H1 (cell line): ENCODE results near the gene PDK2. TPM values are rescaled to one million over a fixed set of nuclear protein-coding genes. Genes with fewer than 3 reads are reported as not detected.

ENCODE experiments used
- CTCF ChIA-PET: fragments of 300-600 bp; sonication (Branson Sonifier 250); formaldehyde crosslinking; loops from one replicate; lab custom pipeline; 2021; ENCODE audit not compliant: partially characterized antibody; lab: Charles Lee
- POLR2A ChIA-PET: fragments of 300-600 bp; sonication (Branson Sonifier 250); formaldehyde crosslinking; loops from one replicate; lab custom pipeline; 2021; ENCODE audit warnings: inconsistent platforms; ENCODE audit not compliant: partially characterized antibody; lab: Charles Lee
- DNase-seq, 2 experiments: peaks; one replicate each; pipeline versions ENCODE4 v3.0.0 to v3.0.0-alpha.2; 2010 to 2022; ENCODE audit warnings: low spot score in 2 of 2, low read depth in 1 of 2, mixed read lengths in 1 of 2
- FAIRE-seq: peaks from 2 replicates; lab custom pipeline; 2011; peaks lifted over from hg19 to GRCh38; lab: Jason Lieb, UNC
- H2AFZ ChIP-seq: 2 replicates; pipeline ENCODE4 v1.8.1; 2012; ENCODE audit warnings: low read length, inconsistent platforms
- H2AK5ac ChIP-seq: 2 replicates; pipeline ENCODE4 v1.6.1; 2013; ENCODE audit warnings: low read depth, low read length
- H2BK120ac ChIP-seq: replicated peaks from 2 replicates; pipeline ENCODE3; 2013; ENCODE audit warnings: low read depth, low read length, inconsistent platforms
- H2BK12ac ChIP-seq: 2 replicates; pipeline ENCODE4 v1.6.1; 2013; ENCODE audit warnings: low read depth, low read length
- H2BK15ac ChIP-seq: 2 replicates; pipeline ENCODE4 v1.6.1; 2013; ENCODE audit warnings: low read length
- H2BK20ac ChIP-seq: 2 replicates; pipeline ENCODE4 v1.6.1; 2013; ENCODE audit warnings: low read length
- H2BK5ac ChIP-seq: 2 replicates; pipeline ENCODE4 v1.6.1; 2013; ENCODE audit warnings: low read depth, low read length
- H3K14ac ChIP-seq: 2 replicates; pipeline ENCODE4 v1.6.1; 2013; ENCODE audit warnings: inconsistent platforms; ENCODE audit not compliant: insufficient read length
- H3K18ac ChIP-seq: 2 replicates; pipeline ENCODE4 v1.6.1; 2013; ENCODE audit warnings: low read length; ENCODE audit errors: extremely low read depth
- H3K23ac ChIP-seq: 2 replicates; pipeline ENCODE4 v1.6.1; 2013; ENCODE audit warnings: inconsistent platforms; ENCODE audit not compliant: insufficient read length
- H3K23me2 ChIP-seq: 2 replicates; pipeline ENCODE4 v1.6.1; 2013; ENCODE audit warnings: low read depth, low read length
- H3K27ac ChIP-seq: 2 replicates; pipeline ENCODE4 v1.6.1; 2011; ENCODE audit warnings: low read depth, low read length, inconsistent platforms
- H3K27me3 ChIP-seq, 4 experiments: replicated peaks in 1 of 4; 1 replicate in 1 of 4; 2 replicates in 3 of 4; pipeline versions ENCODE4 v1.6.1 to v1.8.1; 2011 to 2013; ENCODE audit warnings: low read length in 3 of 4, mild to moderate bottlenecking in 3 of 4, inconsistent platforms in 2 of 4, mixed read lengths in 2 of 4, moderate library complexity in 1 of 4; ENCODE audit not compliant: control insufficient read depth in 3 of 4, insufficient read depth in 3 of 4; ENCODE audit errors: extremely low read depth in 1 of 4
- H3K36me3 ChIP-seq, 4 experiments: 2 replicates each; pipeline versions ENCODE4 v1.6.1 to v1.8.1; 2011 to 2013; ENCODE audit warnings: mild to moderate bottlenecking in 4 of 4, low read length in 3 of 4, moderate library complexity in 2 of 4, control low read depth in 1 of 4, inconsistent platforms in 1 of 4; ENCODE audit not compliant: insufficient read depth in 4 of 4, control insufficient read depth in 2 of 4
- H3K4ac ChIP-seq: replicated peaks from 2 replicates; pipeline ENCODE3; 2013; ENCODE audit warnings: low read length, low read depth, mixed read lengths, inconsistent platforms; ENCODE audit not compliant: insufficient read length
- H3K4me1 ChIP-seq, 4 experiments: replicated peaks in 1 of 4; 1 replicate in 1 of 4; 2 replicates in 3 of 4; pipeline versions ENCODE4 v1.6.1 to v1.8.1; 2011 to 2013; ENCODE audit warnings: low read length in 3 of 4, inconsistent platforms in 2 of 4, mixed read lengths in 1 of 4; ENCODE audit not compliant: insufficient read depth in 4 of 4, control insufficient read depth in 3 of 4
- H3K4me2 ChIP-seq, 2 experiments: 2 replicates each; pipeline versions ENCODE4 v1.6.1 to v1.8.1; 2011 to 2013; ENCODE audit warnings: low read depth in 2 of 2, low read length in 2 of 2, control low read depth in 1 of 2, inconsistent platforms in 1 of 2, mild to moderate bottlenecking in 1 of 2; ENCODE audit not compliant: insufficient read depth in 1 of 2
- H3K4me3 ChIP-seq, 4 experiments: fragments of 200-600, 300-600 bp in 1 of 4; sonication (generic), shearing (Covaris generic), sonication (Bioruptor Twin) in 1 of 4; 2 replicates each; pipeline versions ENCODE4 v1.5.1 to v1.8.1; 2011 to 2016; ENCODE audit warnings: low read length in 4 of 4, low read depth in 3 of 4, control low read depth in 2 of 4, inconsistent platforms in 2 of 4, mild to moderate bottlenecking in 2 of 4, mixed read lengths in 1 of 4, moderate library complexity in 1 of 4; ENCODE audit not compliant: insufficient read depth in 2 of 4; ENCODE audit errors: extremely low read depth in 1 of 4
- H3K56ac ChIP-seq: replicated peaks from 2 replicates; pipeline ENCODE3; 2013; ENCODE audit warnings: low read depth, mild to moderate bottlenecking, mixed read lengths, low read length, inconsistent platforms; ENCODE audit not compliant: insufficient read length
- H3K79me1 ChIP-seq: 2 replicates; pipeline ENCODE4 v1.6.1; 2013; ENCODE audit warnings: low read depth, low read length, control low read depth
- H3K79me2 ChIP-seq, 2 experiments: 2 replicates each; pipeline versions ENCODE4 v1.6.1 to v1.8.1; 2012 to 2013; ENCODE audit warnings: low read length in 2 of 2, mild to moderate bottlenecking in 2 of 2, inconsistent platforms in 1 of 2; ENCODE audit not compliant: insufficient read depth in 2 of 2, control insufficient read depth in 1 of 2
- H3K9ac ChIP-seq, 4 experiments: replicated peaks in 1 of 4; 1 replicate in 1 of 4; 2 replicates in 3 of 4; pipeline versions ENCODE4 v1.6.1 to v1.8.1; 2011 to 2013; ENCODE audit warnings: low read depth in 3 of 4, low read length in 3 of 4, control low read depth in 2 of 4, mild to moderate bottlenecking in 2 of 4, moderate library complexity in 2 of 4, inconsistent platforms in 1 of 4; ENCODE audit errors: extremely low read depth in 1 of 4
- H3K9me3 ChIP-seq, 2 experiments: 2 replicates each; pipeline versions ENCODE4 v1.6.1 to v1.8.1; 2012 to 2013; ENCODE audit warnings: mild to moderate bottlenecking in 2 of 2, moderate library complexity in 2 of 2, control low read depth in 1 of 2, inconsistent platforms in 1 of 2, low read depth in 1 of 2, low read length in 1 of 2, mixed read lengths in 1 of 2; ENCODE audit not compliant: insufficient read depth in 2 of 2
- H4K20me1 ChIP-seq, 2 experiments: replicated peaks in 1 of 2; 2 replicates each; pipeline versions ENCODE3 to v1.8.1; 2011 to 2013; ENCODE audit warnings: inconsistent platforms in 2 of 2, low read length in 2 of 2, mild to moderate bottlenecking in 1 of 2; ENCODE audit not compliant: insufficient read depth in 2 of 2, control insufficient read depth in 1 of 2
- H4K5ac ChIP-seq: 2 replicates; pipeline ENCODE4 v1.6.1; 2013; ENCODE audit warnings: low read length, low read depth, mixed read lengths, inconsistent platforms; ENCODE audit not compliant: insufficient read length
- H4K8ac ChIP-seq: 2 replicates; pipeline ENCODE4 v1.8.0; 2013; ENCODE audit warnings: mild to moderate bottlenecking, moderate library complexity, low read length, inconsistent platforms; ENCODE audit not compliant: insufficient read depth; ENCODE audit errors: extremely low read depth
- H4K91ac ChIP-seq: replicated peaks from 2 replicates; pipeline ENCODE3; 2013; ENCODE audit warnings: low read length, mixed read lengths, inconsistent platforms; ENCODE audit not compliant: insufficient read length
- CBX5 ChIP-seq: fragments of 300-800, 300-1000 bp; sonication (generic); IDR thresholded peaks from 2 replicates; pipeline ENCODE4 v1.7.1; 2016; ENCODE audit warnings: antibody characterized with exemption, low read length, low read depth
- CHD1 ChIP-seq: IDR thresholded peaks from 2 replicates; pipeline ENCODE4 v1.6.1; 2012; ENCODE audit warnings: low read depth, low read length, improper control_type of control experiment
- EGR1 ChIP-seq: IDR thresholded peaks from 2 replicates; pipeline ENCODE4 v1.6.1; 2011; ENCODE audit warnings: low read depth, low read length, borderline replicate concordance
- KDM1A ChIP-seq: fragments of 200-600, 300-600 bp; sonication (generic); IDR thresholded peaks from 2 replicates; pipeline ENCODE4 v1.7.1; 2016; ENCODE audit warnings: mild to moderate bottlenecking, low read length, borderline replicate concordance
- POLR2A ChIP-seq, 2 experiments: IDR thresholded peaks; 1 replicate in 1 of 2; 2 replicates in 1 of 2; pipeline ENCODE4 v1.6.1; 2011; ENCODE audit warnings: low read depth in 2 of 2, low read length in 2 of 2, mild to moderate bottlenecking in 2 of 2; ENCODE audit errors: control extremely low read depth in 1 of 2
- RFX5 ChIP-seq: IDR thresholded peaks from 2 replicates; pipeline ENCODE4 v1.6.1; 2011; ENCODE audit warnings: low read depth, low read length, improper control_type of control experiment, borderline replicate concordance
- SIN3A ChIP-seq, 2 experiments: IDR thresholded peaks in 1 of 2; conservative IDR thresholded peaks in 1 of 2; 2 replicates each; pipeline ENCODE4 v1.6.1; 2011 to 2012; ENCODE audit warnings: low read length in 2 of 2, improper control_type of control experiment in 1 of 2, low read depth in 1 of 2, mild to moderate bottlenecking in 1 of 2
- TAF1 ChIP-seq: IDR thresholded peaks from 2 replicates; pipeline ENCODE4 v1.6.1; 2011; ENCODE audit warnings: mild to moderate bottlenecking, low read depth, low read length
- WGBS, 2 experiments: shearing (Covaris generic) in 1 of 2; methylation state at CpG; one replicate each; pipeline versions ENCODE4 v1.1.6 to v1.1.7; 2013 to 2015; ENCODE audit warnings: low lambda C conversion rate in 2 of 2, mixed read lengths in 2 of 2, inconsistent platforms in 1 of 2, low coverage in 1 of 2, missing lambda C conversion rate in 1 of 2; ENCODE audit not compliant: insufficient replicate concordance in 2 of 2, insufficient coverage in 1 of 2, insufficient read length in 1 of 2; ENCODE audit errors: extremely low coverage in 1 of 2, missing lambda C conversion rate in 1 of 2; 5-methylcytosine and 5-hydroxymethylcytosine counted together
- polyA plus RNA-seq, 7 experiments: library from polyadenylated mRNA; depleted of rRNA in 3 of 7; stranded (reverse) in 5 of 7; unstranded in 2 of 7; fragments of >200 nt in 5 of 7; fragments of 200-250 nt in 2 of 7; gene quantifications; 1 replicate in 5 of 7; 2 replicates in 1 of 7; 4 replicates in 1 of 7; pipeline versions ENCODE4 v1.2.1 to v1.2.3, GENCODE V29; 2011 to 2013; ENCODE audit warnings: missing spikeins in 2 of 7, mixed read lengths in 2 of 7
- total RNA-seq: library from RNA; stranded (reverse); fragmentation: NEBNext Ultra II Directional; extraction: Animal tissue kit (Norgen Biotek cat#: 25700); gene quantifications from 2 replicates; pipeline ENCODE4 v1.2.1, GENCODE V29; 2021
- TF ChIP-seq, protein P1 (sequence below): IDR thresholded peaks from 2 replicates; pipeline ENCODE4 v1.6.1; 2012; ENCODE audit warnings: inconsistent platforms

PDK2 gene
- total and polyA plus RNA-seq, 2 of the 8 experiments (the other 6 are each of a cell fraction or from before 2014, with no cell fraction given) = 18.3 to 121 TPM

DNA sequence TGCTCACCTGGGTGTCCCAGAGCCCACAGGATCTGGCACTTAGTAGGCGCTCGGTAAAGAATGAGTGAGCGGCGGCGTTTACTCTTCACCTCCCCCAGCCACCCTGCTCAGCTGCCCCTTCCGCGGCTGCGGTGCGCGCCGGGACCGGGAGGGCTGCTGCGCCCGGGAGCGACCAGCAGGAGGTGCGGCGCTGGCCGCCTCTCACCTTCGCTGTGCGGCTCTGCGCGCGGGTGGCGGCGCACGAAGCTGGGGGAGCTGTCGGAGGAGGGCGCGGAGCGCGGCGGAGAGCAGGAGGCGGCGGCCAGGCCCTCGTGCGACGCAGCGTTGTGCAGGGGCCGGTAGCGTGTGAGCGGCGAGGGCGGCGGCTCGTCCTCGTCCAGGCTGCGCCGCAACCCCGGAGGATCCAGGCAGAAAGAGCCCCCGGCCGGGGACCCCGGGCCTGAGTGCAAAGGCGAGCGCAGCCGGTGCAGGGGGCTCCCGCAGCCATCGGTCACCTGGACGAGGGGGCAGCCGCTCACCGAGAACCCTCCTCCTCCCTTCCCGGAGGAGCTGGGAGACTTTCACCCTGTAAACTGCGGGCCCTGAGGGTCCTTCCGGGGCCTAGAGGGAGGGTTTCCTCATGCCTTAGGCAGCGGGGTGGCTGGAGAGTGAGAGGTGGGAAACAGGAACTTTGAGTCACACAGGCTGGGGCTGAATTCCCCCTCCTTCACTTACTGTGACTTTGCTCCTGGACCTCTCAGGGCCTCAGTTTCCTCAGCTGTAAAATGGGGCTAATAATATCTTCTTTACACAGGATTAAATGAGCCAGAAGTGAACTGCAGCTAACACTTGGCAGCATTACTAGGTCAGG, 22.3 kb downstream of the PDK2 start:
- Histone ChIP-seq H3K4me3 (peak overlapping the region; percentile 0 to 52 (median 19); a peak in 7 of 8 replicates), H4K5ac (peak overlapping the region; percentile 7), H3K9me3 (no peaks in the 10 kb centered on the region), H3K4me1 (peaks cover 6 to 11% (median 8%) of the 10 kb centered on the region in 4 experiments), H3K27ac (no peak overlapping the region), H4K8ac (peak overlapping the region; percentile 22; the same call in 1 of the 2 replicates), H2BK12ac (peak overlapping the region; percentile 55; the same call in 1 of the 2 replicates), H3K36me3 (no peaks in the 10 kb centered on the region), H2BK5ac (no peak overlapping the region; the same call in 1 of the 2 replicates), H3K27me3 (peaks cover 0 to 18% (median 12%) of the 10 kb centered on the region in 4 experiments; a peak in 5 of 7 replicates), H3K18ac (peak overlapping the region; percentile 83; the same call in 1 of the 2 replicates), H3K9ac (peak overlapping the region in 1 of 4 experiments; percentile 50; a peak in 2 of 7 replicates), H3K14ac (no peak overlapping the region), H3K79me1 (no peaks in the 10 kb centered on the region), H4K20me1 (no peaks in the 10 kb centered on the region), H2BK20ac (no peak overlapping the region), H3K23ac (no peak overlapping the region), H3K56ac (no peak overlapping the region), H4K91ac (peak overlapping the region; percentile 35), H3K23me2 (peaks cover 2% of the 10 kb centered on the region; the same call in 1 of the 2 replicates), H3K79me2 (no peaks in the 10 kb centered on the region), H2BK120ac (no peak overlapping the region), H2AFZ (no peak overlapping the region), H3K4me2 (peak overlapping the region; percentile 54 to 72), H3K4ac (peak overlapping the region; percentile 40), H2BK15ac (no peak overlapping the region; the same call in 1 of the 2 replicates), H2AK5ac (no peak overlapping the region)
- CTCF ChIA-PET = interaction anchor here (0.9 to 23.0 kb wide), 16 partner anchors 10 to 179 kb away, joined by 3 to 412 read pairs (median 4); partner anchors contain the start of genes PDK2 and PPP1R9B
- peak in 1 of 2 experiments; percentile 83 for DNase-seq
- POLR2A ChIA-PET = interaction anchor here (0.9 to 2.3 kb wide), 5 partner anchors 11 to 89 kb away, joined by 3 to 11 read pairs (median 4); partner anchors contain the start of gene SAMD14
- no peak for FAIRE-seq
- 5% methylated on average over 54 of the region's 64 CpGs; no CpG with 5 or more reads in 1 of the 2 experiments for WGBS, 2 experiments
- TF ChIP-seq POLR2A (IDR thresholded peaks at IDR 0.05; ENCODE audit: control extremely low read depth in 1 of 2, low read depth in 2 of 2, low read length in 2 of 2) (peak in 1 of 2 experiments; percentile 38; a peak in 1 of 3 replicates), EGR1 (no peak), TAF1 (0 out of 2 replicates have a peak, but pooled peaks have one; percentile 16), SIN3A (conservative IDR thresholded peaks at IDR 0.05 in 1 of 2, IDR thresholded peaks at IDR 0.05 in 1 of 2; ENCODE audit: low read depth in 1 of 2, low read length in 2 of 2) (peak in 1 of 2 experiments; percentile 70; a peak in 2 of 4 replicates), CBX5 (no peak), CHD1 (no peak), RFX5 (no peak), KDM1A (peak; percentile 50)
- TF ChIP-seq, protein P1, sequence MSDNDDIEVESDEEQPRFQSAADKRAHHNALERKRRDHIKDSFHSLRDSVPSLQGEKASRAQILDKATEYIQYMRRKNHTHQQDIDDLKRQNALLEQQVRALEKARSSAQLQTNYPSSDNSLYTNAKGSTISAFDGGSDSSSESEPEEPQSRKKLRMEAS = peak; percentile 95
